Keratinocyte (primary cell): ENCODE measurements around the gene SH2D4B. TPM values are rescaled to one million over a fixed set of nuclear protein-coding genes. Genes with fewer than 3 reads are reported as not detected.

Source experiments
- DNase-seq: peaks from one replicate; pipeline ENCODE4 v3.0.0-alpha.2; 2011; ENCODE audit warnings: low read depth, missing footprints, low spot score
- FAIRE-seq: peaks from 2 replicates; lab custom pipeline; 2011; peaks lifted over from hg19 to GRCh38; lab: Jason Lieb, UNC
- H2AFZ ChIP-seq: 2 replicates; pipeline ENCODE4 v1.6.0; 2012; ENCODE audit warnings: low read length, control low read depth, inconsistent platforms; ENCODE audit not compliant: control insufficient read depth
- H3K27ac ChIP-seq: 2 replicates; pipeline ENCODE4 v1.5.1; 2011; ENCODE audit warnings: low read length; ENCODE audit not compliant: control insufficient read depth, insufficient read depth
- H3K27me3 ChIP-seq: 3 replicates; pipeline ENCODE4 v1.6.0; 2011; ENCODE audit warnings: low read length; ENCODE audit not compliant: control insufficient read depth, insufficient read depth; ENCODE audit errors: extremely low read depth
- H3K36me3 ChIP-seq, 2 experiments: 2 replicates in 1 of 2; 3 replicates in 1 of 2; pipeline ENCODE4 v1.5.1; 2011; ENCODE audit warnings: low read length in 2 of 2, mild to moderate bottlenecking in 1 of 2; ENCODE audit not compliant: control insufficient read depth in 2 of 2, insufficient read depth in 2 of 2; ENCODE audit errors: extremely low read depth in 1 of 2
- H3K4me1 ChIP-seq: 3 replicates; pipeline ENCODE4 v1.5.1; 2011; ENCODE audit warnings: low read length; ENCODE audit not compliant: control insufficient read depth, insufficient read depth; ENCODE audit errors: extremely low read depth
- H3K4me2 ChIP-seq: 3 replicates; pipeline ENCODE4 v1.6.0; 2011; ENCODE audit warnings: low read depth, low read length; ENCODE audit not compliant: control insufficient read depth, insufficient read depth; ENCODE audit errors: extremely low read depth
- H3K4me3 ChIP-seq, 3 experiments: fragments of 200-600 bp in 1 of 3; sonication (generic) in 1 of 3; 2 replicates in 2 of 3; 3 replicates in 1 of 3; pipeline ENCODE4 v1.5.1; 2011 to 2016; ENCODE audit warnings: low read length in 3 of 3, mild to moderate bottlenecking in 3 of 3, control low read depth in 2 of 3, inconsistent platforms in 1 of 3, low read depth in 1 of 3, mixed read lengths in 1 of 3, mixed run types in 1 of 3, moderate library complexity in 1 of 3; ENCODE audit not compliant: control insufficient read depth in 2 of 3, insufficient read depth in 2 of 3; ENCODE audit errors: extremely low read depth in 1 of 3
- H3K79me2 ChIP-seq: 2 replicates; pipeline ENCODE4 v1.6.0; 2012; ENCODE audit warnings: low read length; ENCODE audit not compliant: control insufficient read depth, insufficient read depth
- H3K9ac ChIP-seq: 3 replicates; pipeline ENCODE4 v1.6.0; 2011; ENCODE audit warnings: low read length; ENCODE audit not compliant: control insufficient read depth, insufficient read depth; ENCODE audit errors: extremely low read depth
- H3K9me1 ChIP-seq: 3 replicates; pipeline ENCODE4 v1.6.0; 2011; ENCODE audit warnings: low read length; ENCODE audit not compliant: control insufficient read depth, insufficient read depth; ENCODE audit errors: extremely low read depth
- H3K9me3 ChIP-seq: 2 replicates; pipeline ENCODE4 v1.5.1; 2012; ENCODE audit warnings: low read depth, low read length; ENCODE audit not compliant: control insufficient read depth
- H4K20me1 ChIP-seq: 3 replicates; pipeline ENCODE4 v1.6.0; 2011; ENCODE audit warnings: low read length; ENCODE audit not compliant: control insufficient read depth, insufficient read depth; ENCODE audit errors: extremely low read depth
- EZH2 ChIP-seq: IDR thresholded peaks from one replicate; pipeline ENCODE4 v1.6.1; 2012; ENCODE audit warnings: inconsistent platforms, mild to moderate bottlenecking, low read length, moderate library complexity
- dilution Hi-C: fragments of 300-500 bp; cut with MboI; formaldehyde crosslinking; loops from one replicate; pipeline ENCODE4 v1.7.0; 2020; ENCODE audit warnings: low sequenced_read_pairs; ENCODE audit not compliant: extremely low pct_ligation_motif_present
- polyA plus RNA-seq, 5 experiments: library from polyadenylated mRNA; depleted of rRNA in 3 of 5; stranded (reverse) in 3 of 5; stranded (forward) in 1 of 5; unstranded in 1 of 5; fragments of >200 nt; gene quantifications; 1 replicate in 1 of 5; 2 replicates in 3 of 5; 3 replicates in 1 of 5; pipeline versions ENCODE4 v1.2.1 to v1.2.3, GENCODE V29; 2011 to 2012; ENCODE audit warnings: missing spikeins in 2 of 5, low read depth in 1 of 5, low replicate concordance in 1 of 5
- TF ChIP-seq, protein P1 (sequence below), 3 experiments: IDR thresholded peaks in 1 of 3; conservative IDR thresholded peaks in 1 of 3; optimal IDR thresholded peaks in 1 of 3; 2 replicates in 2 of 3; 3 replicates in 1 of 3; pipeline versions ENCODE3 to v1.5.1; 2011; ENCODE audit warnings: low read length in 3 of 3, mild to moderate bottlenecking in 3 of 3, moderate library complexity in 2 of 3, control low read depth in 1 of 3, inconsistent platforms in 1 of 3; ENCODE audit not compliant: insufficient read depth in 2 of 3; ENCODE audit errors: extremely low read depth in 1 of 3

SH2D4B gene
- polyA plus RNA-seq, 1 donor (not counting 4 experiments of a cell fraction or from before 2014, with no cell fraction given) = 0.22 TPM

GRCh38 chr10:80513106-80513505 is 24.6 kb upstream of the SH2D4B start:
- no peaks in the 10 kb centered on the region for H3K27me3 ChIP-seq
- H3K9me3 ChIP-seq = no peaks in the 10 kb centered on the region
- dilution Hi-C loops = no loop called here
- no peak overlapping the region for H3K27ac ChIP-seq
- TF ChIP-seq EZH2 = no peak
- TF ChIP-seq, protein P1, sequence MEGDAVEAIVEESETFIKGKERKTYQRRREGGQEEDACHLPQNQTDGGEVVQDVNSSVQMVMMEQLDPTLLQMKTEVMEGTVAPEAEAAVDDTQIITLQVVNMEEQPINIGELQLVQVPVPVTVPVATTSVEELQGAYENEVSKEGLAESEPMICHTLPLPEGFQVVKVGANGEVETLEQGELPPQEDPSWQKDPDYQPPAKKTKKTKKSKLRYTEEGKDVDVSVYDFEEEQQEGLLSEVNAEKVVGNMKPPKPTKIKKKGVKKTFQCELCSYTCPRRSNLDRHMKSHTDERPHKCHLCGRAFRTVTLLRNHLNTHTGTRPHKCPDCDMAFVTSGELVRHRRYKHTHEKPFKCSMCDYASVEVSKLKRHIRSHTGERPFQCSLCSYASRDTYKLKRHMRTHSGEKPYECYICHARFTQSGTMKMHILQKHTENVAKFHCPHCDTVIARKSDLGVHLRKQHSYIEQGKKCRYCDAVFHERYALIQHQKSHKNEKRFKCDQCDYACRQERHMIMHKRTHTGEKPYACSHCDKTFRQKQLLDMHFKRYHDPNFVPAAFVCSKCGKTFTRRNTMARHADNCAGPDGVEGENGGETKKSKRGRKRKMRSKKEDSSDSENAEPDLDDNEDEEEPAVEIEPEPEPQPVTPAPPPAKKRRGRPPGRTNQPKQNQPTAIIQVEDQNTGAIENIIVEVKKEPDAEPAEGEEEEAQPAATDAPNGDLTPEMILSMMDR (optimal IDR thresholded peaks at IDR 0.05 in 1 of 3, IDR thresholded peaks at IDR 0.05 in 1 of 3, conservative IDR thresholded peaks at IDR 0.05 in 1 of 3; ENCODE audit: extremely low read depth in 1 of 3, insufficient read depth in 2 of 3, low read length in 3 of 3) = no peak
- peaks cover 64 to 66% of the 10 kb centered on the region in 2 experiments for H3K36me3 ChIP-seq
- no peak for FAIRE-seq
- H3K9ac ChIP-seq = no peak overlapping the region
- H3K9me1 ChIP-seq = no peaks in the 10 kb centered on the region
- H3K4me2 ChIP-seq = no peak overlapping the region
- H3K79me2 ChIP-seq = peaks cover 39% of the 10 kb centered on the region
- H4K20me1 ChIP-seq = no peaks in the 10 kb centered on the region
- peaks cover 27% of the 10 kb centered on the region for H3K4me1 ChIP-seq
- no peak overlapping the region for H2AFZ ChIP-seq
- DNase-seq = no peak
- no peak overlapping the region for H3K4me3 ChIP-seq

GRCh38 chr10:80515511-80515910 is 22.2 kb upstream of the SH2D4B start:
- H3K36me3 ChIP-seq = peaks cover 64 to 75% of the 10 kb centered on the region in 2 experiments
- no peak overlapping the region for H3K9ac ChIP-seq
- no peak for TF ChIP-seq EZH2
- TF ChIP-seq, protein P1 (optimal IDR thresholded peaks at IDR 0.05 in 1 of 3, IDR thresholded peaks at IDR 0.05 in 1 of 3, conservative IDR thresholded peaks at IDR 0.05 in 1 of 3; ENCODE audit: extremely low read depth in 1 of 3, insufficient read depth in 2 of 3, low read length in 3 of 3) = no peak
- H3K79me2 ChIP-seq = peaks cover 24% of the 10 kb centered on the region
- no peaks in the 10 kb centered on the region for H3K9me1 ChIP-seq
- no peaks in the 10 kb centered on the region for H4K20me1 ChIP-seq
- no peaks in the 10 kb centered on the region for H3K9me3 ChIP-seq
- dilution Hi-C loops = no loop called here
- H3K4me1 ChIP-seq = peaks cover 5% of the 10 kb centered on the region
- no peak for DNase-seq
- H2AFZ ChIP-seq = no peak overlapping the region
- no peak for FAIRE-seq
- no peak overlapping the region for H3K4me2 ChIP-seq
- H3K4me3 ChIP-seq = no peak overlapping the region
- no peaks in the 10 kb centered on the region for H3K27me3 ChIP-seq
- no peak overlapping the region for H3K27ac ChIP-seq
